Neural cell (in vitro differentiated cells): Measurements from ENCODE around the gene RYR3. TPM values are rescaled to one million over a fixed set of nuclear protein-coding genes. Genes with fewer than 3 reads are reported as not detected.

Source experiments
- H2AFZ ChIP-seq: fragments of 200-600, 300-800 bp; sonication (generic), shearing (Covaris generic); 2 replicates; pipeline ENCODE4 v1.6.0; 2014; ENCODE audit warnings: low read depth, mild to moderate bottlenecking, antibody characterized with exemption, low read length, moderate library complexity
- H3F3A ChIP-seq: fragments of 200-600 bp; shearing (Covaris generic); 2 replicates; pipeline ENCODE4 v1.6.1; 2016; ENCODE audit warnings: mild to moderate bottlenecking, moderate library complexity, mixed read lengths, antibody characterized with exemption, low read length; ENCODE audit not compliant: insufficient read depth, poor library complexity, severe bottlenecking
- H3K27ac ChIP-seq: fragments of 200-600, 300-800 bp; sonication (generic), shearing (Covaris generic); 2 replicates; pipeline ENCODE4 v1.5.1; 2014; ENCODE audit warnings: mild to moderate bottlenecking, low read length, moderate library complexity
- H3K27me3 ChIP-seq: fragments of 300-800, 200-600 bp; sonication (generic), shearing (Covaris generic); 2 replicates; pipeline ENCODE4 v1.6.0; 2014; ENCODE audit warnings: mild to moderate bottlenecking, low read depth, low read length, moderate library complexity; ENCODE audit not compliant: insufficient read depth
- H3K36me3 ChIP-seq: fragments of 300-800, 200-600 bp; sonication (generic), shearing (Covaris generic); 2 replicates; pipeline ENCODE4 v1.5.1; 2014; ENCODE audit warnings: mild to moderate bottlenecking, antibody characterized with exemption, low read length, moderate library complexity; ENCODE audit not compliant: insufficient read depth
- H3K4me2 ChIP-seq: fragments of 300-800, 200-600 bp; sonication (generic), shearing (Covaris generic); 2 replicates; pipeline ENCODE4 v1.6.0; 2014; ENCODE audit warnings: mild to moderate bottlenecking, low read length
- H3K4me3 ChIP-seq: fragments of 300-800, 200-600 bp; sonication (generic), shearing (Covaris generic); 2 replicates; pipeline ENCODE4 v1.5.1; 2014; ENCODE audit warnings: mild to moderate bottlenecking, low read length, moderate library complexity
- H3K79me2 ChIP-seq: fragments of 200-600 bp; shearing (Covaris generic); replicated peaks from 2 replicates; pipeline ENCODE4 v1.6.0; 2014; ENCODE audit warnings: mild to moderate bottlenecking, low read length, moderate library complexity; ENCODE audit not compliant: insufficient read depth
- H3K9ac ChIP-seq: fragments of 300-800, 200-600 bp; sonication (generic), shearing (Covaris generic); 2 replicates; pipeline ENCODE4 v1.6.1; 2016; ENCODE audit warnings: mild to moderate bottlenecking, low read length, mixed read lengths
- H3K9me2 ChIP-seq: fragments of 200-600 bp; shearing (Covaris generic); 2 replicates; pipeline ENCODE4 v1.6.1; 2016; ENCODE audit warnings: mild to moderate bottlenecking, low read length, mixed read lengths; ENCODE audit not compliant: insufficient read depth
- H3K9me3 ChIP-seq: fragments of 200-600, 300-800 bp; sonication (generic), shearing (Covaris generic); 2 replicates; pipeline ENCODE4 v1.6.1; 2016; ENCODE audit warnings: mild to moderate bottlenecking, mixed run types, low read length, moderate library complexity, mixed read lengths
- H4K20me1 ChIP-seq: fragments of 200-600 bp; shearing (Covaris generic); 2 replicates; pipeline ENCODE4 v1.6.1; 2016; ENCODE audit warnings: mild to moderate bottlenecking, mixed run types; ENCODE audit not compliant: insufficient read depth
- CTCF ChIP-seq: fragments of 450-650 bp; IDR thresholded peaks from 2 replicates; pipeline ENCODE4 v1.5.1; 2014; ENCODE audit warnings: antibody characterized with exemption, mild to moderate bottlenecking, moderate library complexity; ENCODE audit not compliant: poor library complexity, severe bottlenecking
- EP300 ChIP-seq: fragments of 450-650 bp; conservative IDR thresholded peaks from 2 replicates; pipeline ENCODE4 v1.6.1; 2014; ENCODE audit warnings: antibody characterized with exemption, mild to moderate bottlenecking, moderate library complexity; ENCODE audit not compliant: poor library complexity, severe bottlenecking
- EZH2 ChIP-seq: fragments of 200-600, 300-800 bp; shearing (Covaris generic), sonication (generic); IDR thresholded peaks from 2 replicates; pipeline ENCODE4 v1.6.1; 2014; ENCODE audit warnings: antibody characterized with exemption, low read length, borderline replicate concordance, mild to moderate bottlenecking; ENCODE audit not compliant: insufficient read depth, poor library complexity, severe bottlenecking
- MXI1 ChIP-seq: fragments of 450-650 bp; conservative IDR thresholded peaks from 2 replicates; pipeline ENCODE4 v1.6.1; 2014; ENCODE audit warnings: antibody characterized with exemption, mild to moderate bottlenecking; ENCODE audit not compliant: poor library complexity, severe bottlenecking
- POLR2AphosphoS5 ChIP-seq: IDR thresholded peaks from 2 replicates; pipeline ENCODE4 v1.6.1; 2012
- RAD21 ChIP-seq: fragments of 450-650 bp; conservative IDR thresholded peaks from 2 replicates; pipeline ENCODE4 v1.6.1; 2014; ENCODE audit warnings: antibody characterized with exemption, mild to moderate bottlenecking, moderate library complexity
- REST ChIP-seq: IDR thresholded peaks from 2 replicates; pipeline ENCODE4 v1.6.1; 2012; ENCODE audit warnings: borderline replicate concordance
- SMC3 ChIP-seq: fragments of 450-650 bp; conservative IDR thresholded peaks from 2 replicates; pipeline ENCODE4 v1.6.1; 2014; ENCODE audit warnings: antibody characterized with exemption, mild to moderate bottlenecking, moderate library complexity; ENCODE audit not compliant: poor library complexity
- TAF1 ChIP-seq: IDR thresholded peaks from 2 replicates; pipeline ENCODE4 v1.6.1; 2012; ENCODE audit warnings: low read depth
- polyA plus RNA-seq: library from polyadenylated mRNA; depleted of rRNA; stranded (reverse); fragments of >200 nt; gene quantifications from 2 replicates; pipeline ENCODE4 v1.2.3, GENCODE V29; 2014

The RYR3 gene
- polyA plus RNA-seq, 1 donor from 2014 or later: 12.6 TPM

- H3K27ac ChIP-seq: no peak overlapping the region
- H3K9me3 ChIP-seq: no peaks in the 10 kb centered on the region
- H4K20me1 ChIP-seq: no peaks in the 10 kb centered on the region
- H3K9ac ChIP-seq: no peak overlapping the region
- H3K27me3 ChIP-seq: no peaks in the 10 kb centered on the region
- H3K36me3 ChIP-seq: no peaks in the 10 kb centered on the region
- no peak overlapping the region for H3K4me2 ChIP-seq
- no peaks in the 10 kb centered on the region for H3K9me2 ChIP-seq
- TF ChIP-seq REST (no peak), TAF1 (no peak), SMC3 (no peak), EZH2 (no peak)
- H3F3A ChIP-seq: no peaks in the 10 kb centered on the region
- H3K4me3 ChIP-seq: no peak overlapping the region
- no peaks in the 10 kb centered on the region for H3K79me2 ChIP-seq
- H2AFZ ChIP-seq: no peak overlapping the region
Observed at GRCh38 chr15:33864360-33865075, 553.8 kb downstream of the RYR3 start.

GRCh38 chr15:33865416-33865815, 554.6 kb downstream of the RYR3 start:
- Histone ChIP-seq H3K9ac (no peak overlapping the region), H3K4me3 (no peak overlapping the region), H3K27ac (no peak overlapping the region), H4K20me1 (no peaks in the 10 kb centered on the region), H3K27me3 (no peaks in the 10 kb centered on the region), H3K9me3 (no peaks in the 10 kb centered on the region), H2AFZ (no peak overlapping the region), H3K9me2 (no peaks in the 10 kb centered on the region), H3F3A (no peaks in the 10 kb centered on the region), H3K36me3 (no peaks in the 10 kb centered on the region), H3K4me2 (no peak overlapping the region), H3K79me2 (no peaks in the 10 kb centered on the region)
- TF ChIP-seq TAF1 (no peak), EZH2 (no peak), EP300 (no peak), CTCF (no peak), MXI1 (no peak), REST (no peak), SMC3 (no peak), POLR2AphosphoS5 (no peak), RAD21 (no peak)
